ENCODE results near the gene KLK13.

The KLK13 gene

GRCh38 chr19:51023946-51024345 is 40.9 kb downstream of the KLK13 start:
- no peak for DNase-seq

- DNase-seq = no peak
These were observed 42.4 kb downstream of the KLK13 start for GRCh38 chr19:51022526-51022925.

DNA sequence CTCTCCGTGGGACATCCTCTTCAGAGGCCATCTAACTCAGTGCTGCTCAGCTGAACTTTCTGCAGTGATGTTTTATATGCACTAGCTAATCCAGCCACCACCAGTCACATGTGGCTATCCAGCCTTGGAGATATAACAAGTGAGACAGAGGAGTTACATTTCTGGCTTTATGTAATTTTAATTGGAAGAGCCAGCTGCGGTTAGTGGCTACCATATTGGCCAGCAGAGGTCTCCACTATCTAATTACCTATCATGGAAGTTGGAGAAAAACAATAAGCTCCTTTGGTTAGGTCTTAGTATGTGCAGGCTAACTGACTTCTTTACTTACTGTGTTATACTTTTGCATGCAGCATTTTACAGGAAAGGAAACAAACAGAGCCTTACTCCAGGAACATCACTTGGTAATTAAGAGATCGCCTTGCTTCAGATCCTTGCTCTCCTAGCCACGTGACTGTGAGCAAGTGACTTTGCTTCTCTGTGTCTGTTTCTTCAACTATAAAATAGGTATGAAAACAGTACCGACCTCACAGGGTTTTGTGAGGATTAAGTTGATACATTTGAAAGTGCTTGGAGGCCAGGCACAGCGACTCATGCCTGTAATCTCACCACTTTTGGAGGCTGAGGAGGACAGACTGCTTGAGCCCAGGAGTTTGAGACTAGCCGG is 43.8 kb downstream of the KLK13 start:
- DNase-seq = peak in 9 of 58 donors; percentile 5 to 48 (median 11)

DNA sequence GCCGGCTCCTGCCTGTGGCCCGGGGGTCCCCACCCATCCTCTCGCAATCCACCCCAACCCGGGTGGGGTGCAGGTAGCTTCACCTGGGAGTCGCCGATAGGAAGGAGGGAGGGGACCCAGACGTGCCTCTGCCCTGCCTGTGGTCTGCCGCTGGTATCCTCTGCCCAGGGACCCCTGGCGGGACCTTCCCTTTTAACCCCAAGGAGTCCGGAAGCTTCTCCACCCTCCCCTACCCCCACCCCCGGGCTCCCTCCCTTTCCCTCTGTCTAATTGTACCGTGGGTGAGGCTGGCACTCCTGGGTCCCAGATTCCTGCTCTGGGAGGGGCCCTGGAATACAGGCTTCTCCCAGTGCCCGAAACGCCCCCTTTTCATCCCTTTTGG is 45.4 kb downstream of the KLK13 start, which contains the start of gene KLK10:
TSS of gene KLK10 (minus strand) at position 166 of the 382 bp plus-strand sequence. CDS start 579 bp downstream, outside the sequence.
- no peak for DNase-seq

DNA sequence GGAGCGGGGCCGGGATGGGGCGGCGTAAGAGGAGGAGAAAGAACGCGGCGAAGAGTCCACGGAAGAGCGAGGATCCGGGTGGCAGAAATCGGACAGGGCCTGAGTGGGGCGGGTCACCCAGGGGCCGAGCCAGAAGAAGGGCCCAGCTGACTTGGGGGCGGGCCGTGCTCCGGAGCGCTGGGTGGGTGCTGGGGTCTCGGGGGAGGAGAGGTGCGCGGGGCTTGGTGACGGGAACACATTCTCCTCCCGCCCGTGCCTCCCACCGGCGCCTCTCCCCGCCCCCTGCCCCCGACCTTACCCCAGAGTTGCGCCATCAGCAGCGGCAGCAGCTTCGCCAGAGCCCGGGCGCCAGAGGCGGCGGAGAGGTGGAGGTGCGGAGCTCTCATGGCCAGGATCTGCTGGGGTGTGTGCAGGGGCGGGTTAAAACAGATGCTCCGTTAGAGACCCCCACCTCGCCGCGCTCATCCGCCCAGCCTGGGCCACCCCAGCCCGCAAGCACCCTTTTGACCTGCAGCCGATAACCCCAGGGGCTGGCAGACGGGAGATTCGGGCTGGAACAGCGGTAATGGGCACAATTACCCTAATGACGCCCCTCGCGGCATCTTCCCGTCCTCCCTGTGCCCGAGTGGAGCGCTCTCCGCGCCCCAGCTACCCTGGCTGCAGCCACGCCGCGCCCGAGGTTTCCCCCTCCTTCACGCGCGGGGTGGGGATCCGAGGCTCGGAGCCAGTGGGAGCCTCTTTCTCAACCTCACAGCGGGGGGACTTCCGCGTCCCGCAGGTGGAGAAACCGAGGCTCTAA is 45.9 kb downstream of the KLK13 start:
- DNase-seq = no peak

- peak in 52 of 58 donors; percentile 7 to 77 (median 45) for DNase-seq
These were observed 47.9 kb downstream of the KLK13 start for GRCh38 chr19:51016798-51017683.

DNA sequence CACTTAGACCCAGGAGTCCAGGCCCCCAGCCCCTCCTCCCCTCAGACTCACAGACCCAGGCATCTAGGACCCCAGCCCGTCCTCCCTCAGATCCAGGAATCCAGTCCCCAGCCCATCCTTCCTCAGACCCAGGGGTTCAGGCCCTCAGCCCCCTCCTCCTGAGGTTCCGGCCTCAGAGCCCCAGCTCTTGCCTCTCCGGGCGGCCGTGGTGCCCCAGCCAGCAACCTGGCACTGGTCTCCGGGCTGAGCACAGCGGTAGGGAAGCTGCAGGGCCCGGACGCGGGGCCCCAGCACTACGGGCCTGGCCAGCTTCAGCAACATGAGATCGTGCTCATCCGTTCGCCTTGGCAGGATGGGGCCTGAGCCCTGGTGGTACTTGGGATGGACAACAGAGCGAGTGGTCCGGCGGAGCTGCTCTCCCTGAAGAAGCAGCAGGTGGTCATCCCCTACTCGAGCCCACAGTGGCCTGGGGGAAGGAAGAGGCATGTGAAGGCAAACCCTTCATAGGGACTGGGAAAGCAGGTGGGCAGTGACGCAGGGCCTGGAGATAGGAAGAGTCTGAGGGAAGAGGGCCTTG is 49.1 kb downstream of the KLK13 start:
- no peak for DNase-seq

DNA sequence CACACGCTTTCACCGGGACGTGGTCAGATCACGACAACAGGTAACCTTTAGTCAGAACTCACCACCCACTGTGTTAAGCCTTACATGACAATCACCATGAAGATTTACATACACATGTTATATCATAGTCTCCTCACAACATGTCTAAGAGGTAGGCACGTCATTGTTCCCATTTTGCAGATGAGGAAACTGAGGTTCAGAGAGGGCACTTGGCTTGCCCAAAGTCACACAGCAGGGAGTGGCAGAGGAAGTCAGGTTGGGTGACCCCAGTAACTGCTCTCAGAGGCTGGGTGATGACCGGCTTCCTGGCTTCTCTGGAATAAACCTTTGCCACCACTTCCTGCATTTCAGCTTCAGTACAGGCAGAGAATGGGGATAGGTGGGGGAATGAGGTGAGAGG is 50.6 kb downstream of the KLK13 start:
- DNase-seq = no peak

GRCh38 chr19:51012661-51013190 is 52.2 kb downstream of the KLK13 start:
- DNase-seq = no peak

DNA sequence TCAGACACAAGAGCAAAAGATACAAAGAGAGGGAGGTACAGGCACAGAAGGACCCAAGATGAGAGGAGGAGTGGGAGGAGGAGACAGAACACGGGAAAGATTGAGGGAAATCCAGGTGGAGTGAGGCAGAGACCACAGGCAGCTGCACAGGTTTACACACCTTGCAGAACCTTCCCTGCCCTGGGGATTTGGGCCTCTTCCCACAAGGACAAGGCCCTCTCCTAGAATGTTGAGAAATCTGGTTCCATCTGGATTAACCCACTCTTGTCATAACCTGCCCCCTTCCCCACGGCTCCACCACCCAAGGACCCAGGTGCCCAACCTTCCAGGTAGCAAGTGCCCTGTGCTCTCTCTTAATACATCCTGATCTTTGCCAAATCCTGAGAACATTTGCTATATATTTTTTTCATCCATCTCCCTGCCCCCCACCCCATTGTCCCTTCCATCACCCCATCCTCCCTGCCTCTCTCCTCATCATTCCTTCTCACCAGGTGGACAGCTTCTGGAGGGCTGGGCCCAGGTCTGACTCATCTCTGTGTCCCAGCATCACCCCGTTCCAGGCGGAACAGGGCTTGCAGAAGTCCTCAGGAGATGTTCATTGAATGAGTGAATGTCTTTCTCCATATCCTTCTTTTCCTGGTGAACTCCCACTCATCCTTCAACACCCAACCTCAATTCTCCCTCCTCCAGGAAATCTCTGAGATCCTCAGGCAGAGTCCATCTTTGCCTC is 54.7 kb downstream of the KLK13 start:
- no peak for DNase-seq

- DNase-seq = no peak
These were observed 55.6 kb downstream of the KLK13 start for GRCh38 chr19:51009061-51009891.

DNA sequence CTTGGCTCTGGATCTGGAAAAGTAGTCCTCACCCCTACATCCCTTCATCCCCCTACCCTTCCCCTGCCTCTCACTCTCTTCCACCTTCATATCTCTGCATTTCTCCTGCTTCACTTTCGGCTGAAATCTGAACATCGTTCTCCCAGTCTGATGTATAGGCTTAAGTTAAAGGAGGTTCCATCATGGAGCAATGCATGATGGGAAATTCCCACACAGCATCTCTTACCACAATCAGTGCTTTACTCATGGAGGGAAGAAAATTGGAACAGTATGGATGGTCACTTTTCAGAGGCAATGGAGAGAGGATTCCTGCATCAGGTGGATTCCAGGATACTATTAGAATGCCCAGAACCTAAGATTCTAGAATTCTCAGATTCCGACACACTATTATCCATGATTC is 57.4 kb downstream of the KLK13 start:
- DNase-seq = no peak

- DNase-seq = no peak
These were observed 58.5 kb downstream of the KLK13 start for GRCh38 chr19:51006406-51006805.
